Suprapubic skin (tissue), 4 donors: ENCODE measurements around the gene HSPA12B. TPM values are rescaled to one million over a fixed set of nuclear protein-coding genes. Genes with fewer than 3 reads are reported as not detected.

Experiments
- DNase-seq, 2 donors: peaks; one replicate each; pipeline ENCODE4 v3.0.0-alpha.2; 2019; ENCODE audit warnings: low spot score in 2 of 2
- H3K27ac ChIP-seq: fragments of 200-600 bp; sonication (generic); one replicate; pipeline ENCODE4 v1.5.1; 2019
- H3K27me3 ChIP-seq: fragments of 200-600 bp; sonication (generic); one replicate; pipeline ENCODE4 v1.5.1; 2019
- H3K36me3 ChIP-seq: fragments of 200-600 bp; sonication (generic); one replicate; pipeline ENCODE4 v1.5.1; 2019
- H3K4me1 ChIP-seq: fragments of 200-600 bp; sonication (generic); one replicate; pipeline ENCODE4 v1.5.1; 2019
- H3K4me3 ChIP-seq: fragments of 200-600 bp; sonication (generic); one replicate; pipeline ENCODE4 v1.5.1; 2019; ENCODE audit warnings: mild to moderate bottlenecking
- H3K9me3 ChIP-seq: fragments of 200-600 bp; sonication (generic); one replicate; pipeline ENCODE4 v1.5.1; 2019
- CTCF ChIP-seq, 2 donors: fragments of 200-600 bp in 1 of 2; fragments of 450-650 bp in 1 of 2; sonication (generic) in 1 of 2; IDR thresholded peaks; one replicate each; pipeline ENCODE4 v1.5.1; 2016 to 2019; ENCODE audit warnings: antibody characterized with exemption in 2 of 2, mild to moderate bottlenecking in 1 of 2, moderate library complexity in 1 of 2
- EP300 ChIP-seq: sonication (generic); formaldehyde crosslinking; IDR thresholded peaks from one replicate; pipeline ENCODE4 v1.6.1; 2017; ENCODE audit warnings: antibody characterized with exemption
- POLR2A ChIP-seq, 2 donors: fragments of 450-650 bp; IDR thresholded peaks; one replicate each; pipeline ENCODE4 v1.6.1; 2017; ENCODE audit warnings: antibody characterized with exemption in 2 of 2, mild to moderate bottlenecking in 2 of 2, moderate library complexity in 2 of 2
- POLR2AphosphoS5 ChIP-seq, 3 donors: sonication (generic); formaldehyde crosslinking; IDR thresholded peaks; one replicate each; pipeline ENCODE4 v1.6.1; 2017; ENCODE audit warnings: antibody characterized with exemption in 3 of 3
- WGBS: methylation state at CpG from one replicate; pipeline ENCODE4 v1.1.5; 2018; 5-methylcytosine and 5-hydroxymethylcytosine counted together
- total RNA-seq, 4 donors: library from RNA; depleted of rRNA; stranded (reverse); fragments of >200 nt; gene quantifications; one replicate each; pipeline ENCODE4 v1.1.0, GENCODE V29; 2016

Gene HSPA12B
- total RNA-seq, 4 donors from 2014 or later: 1.9 to 8.7 (median 4.4) TPM

- H3K27ac ChIP-seq: no peak overlapping the region
- no peak overlapping the region for H3K4me3 ChIP-seq
- TF ChIP-seq EP300 (no peak), POLR2AphosphoS5 (IDR thresholded peaks at IDR 0.05) (no peak), CTCF (IDR thresholded peaks at IDR 0.05) (no peak), POLR2A (IDR thresholded peaks at IDR 0.05) (no peak)
- H3K27me3 ChIP-seq: no peaks in the 10 kb centered on the region
- 95% methylated on average over 8 of the region's 8 CpGs for whole genome bisulfite sequencing
- no peaks in the 10 kb centered on the region for H3K9me3 ChIP-seq
- H3K36me3 ChIP-seq: no peaks in the 10 kb centered on the region
- no peak for DNase-seq
- H3K4me1 ChIP-seq: peaks cover 12% of the 10 kb centered on the region
Observed at GRCh38 chr20:3723284-3723683, 9.2 kb upstream of the HSPA12B start.

DNA sequence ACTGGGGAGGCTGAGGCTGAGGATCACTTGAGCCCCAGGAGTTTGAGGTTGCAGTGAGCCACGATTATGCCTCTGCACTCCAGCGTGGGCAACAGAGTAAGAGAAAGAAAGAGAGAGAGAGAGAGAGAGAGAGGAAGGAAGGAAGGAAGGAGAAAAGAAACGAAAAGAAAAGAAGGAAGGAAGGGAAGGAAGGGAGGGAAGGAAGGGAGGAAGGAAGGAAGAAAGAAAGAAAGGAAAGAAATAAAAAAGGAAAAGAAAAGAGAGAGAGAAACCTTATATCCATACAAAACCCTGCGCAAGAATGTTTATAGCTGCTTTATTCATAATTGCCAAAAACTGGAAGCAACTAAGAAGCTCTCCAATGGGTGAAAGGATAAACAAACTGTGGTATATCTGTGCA lies 8.1 kb upstream of the HSPA12B start:
- no peak overlapping the region for H3K27ac ChIP-seq
- H3K27me3 ChIP-seq: no peaks in the 10 kb centered on the region
- H3K4me1 ChIP-seq: peaks cover 12% of the 10 kb centered on the region
- H3K4me3 ChIP-seq: no peak overlapping the region
- TF ChIP-seq CTCF (IDR thresholded peaks at IDR 0.05) (no peak), POLR2A (IDR thresholded peaks at IDR 0.05) (no peak), EP300 (no peak), POLR2AphosphoS5 (IDR thresholded peaks at IDR 0.05) (no peak)
- WGBS: 80% methylated on average over 4 of the region's 4 CpGs
- no peak for DNase-seq
- no peaks in the 10 kb centered on the region for H3K36me3 ChIP-seq
- H3K9me3 ChIP-seq: no peaks in the 10 kb centered on the region

GRCh38 chr20:3727401-3728021 lies 5.0 kb upstream of the HSPA12B start:
- no peaks in the 10 kb centered on the region for H3K27me3 ChIP-seq
- WGBS: 17% methylated on average over 11 of the region's 11 CpGs
- peak overlapping the region; percentile 51 for H3K27ac ChIP-seq
- no peak overlapping the region for H3K4me3 ChIP-seq
- H3K36me3 ChIP-seq: no peaks in the 10 kb centered on the region
- peaks cover 15% of the 10 kb centered on the region for H3K4me1 ChIP-seq
- H3K9me3 ChIP-seq: no peaks in the 10 kb centered on the region
- TF ChIP-seq POLR2AphosphoS5 (IDR thresholded peaks at IDR 0.05): no peak
- no peak for DNase-seq

DNA sequence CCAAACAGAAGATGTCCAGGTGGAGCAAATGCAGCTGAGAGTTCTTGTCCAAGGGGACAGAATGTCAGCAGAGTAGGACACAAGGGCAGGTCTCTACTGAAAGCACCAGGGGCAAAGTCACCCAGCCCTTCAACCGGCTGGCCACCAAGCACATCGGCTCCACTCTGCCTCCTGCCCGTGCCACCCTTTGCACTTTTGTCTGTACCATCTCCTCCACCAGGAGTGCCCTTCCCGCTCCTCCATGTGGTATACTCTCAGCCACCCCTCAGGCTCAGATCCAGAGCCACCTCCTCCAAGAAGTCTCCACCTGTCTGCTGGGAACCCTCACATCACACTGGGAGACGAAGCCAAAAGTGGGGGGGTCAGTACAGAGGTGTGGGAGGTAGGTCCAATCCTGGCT lies 4.1 kb upstream of the HSPA12B start:
- Histone ChIP-seq H3K27ac (no peak overlapping the region), H3K36me3 (no peaks in the 10 kb centered on the region), H3K4me1 (peaks cover 15% of the 10 kb centered on the region), H3K9me3 (no peaks in the 10 kb centered on the region), H3K27me3 (no peaks in the 10 kb centered on the region), H3K4me3 (no peak overlapping the region)
- TF ChIP-seq POLR2A (IDR thresholded peaks at IDR 0.05): no peak
- TF ChIP-seq EP300: no peak
- no peak for DNase-seq
- 96% methylated on average over 5 of the region's 5 CpGs for WGBS

DNA sequence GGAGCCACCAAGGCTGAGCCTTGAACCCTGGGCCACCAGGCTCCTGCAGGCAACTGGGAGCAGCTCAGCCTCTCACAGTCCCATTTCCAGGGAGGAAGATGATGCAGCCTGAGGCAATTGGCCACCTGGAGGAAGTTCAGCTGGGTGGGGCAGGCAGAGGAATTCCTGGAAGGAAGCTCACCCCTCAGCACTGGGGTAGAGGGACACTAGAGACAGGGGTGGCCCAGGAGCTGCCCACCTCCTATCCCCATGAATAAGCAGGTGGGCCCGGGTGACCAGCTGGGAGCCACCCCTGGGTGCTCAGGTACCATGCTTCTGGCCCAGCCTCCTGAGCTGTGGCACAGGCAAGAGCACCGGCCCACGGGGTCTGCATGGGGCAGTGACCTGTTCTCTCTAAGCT lies 3.6 kb upstream of the HSPA12B start:
- H3K36me3 ChIP-seq: no peaks in the 10 kb centered on the region
- 92% methylated on average over 3 of the region's 3 CpGs for WGBS
- H3K4me3 ChIP-seq: no peak overlapping the region
- no peak for DNase-seq
- H3K27ac ChIP-seq: no peak overlapping the region
- peaks cover 18% of the 10 kb centered on the region for H3K4me1 ChIP-seq
- TF ChIP-seq POLR2A (IDR thresholded peaks at IDR 0.05) (no peak), EP300 (no peak), CTCF (IDR thresholded peaks at IDR 0.05) (no peak)
- H3K9me3 ChIP-seq: no peaks in the 10 kb centered on the region
- H3K27me3 ChIP-seq: no peaks in the 10 kb centered on the region

GRCh38 chr20:3729378-3729777 lies 3.1 kb upstream of the HSPA12B start:
- Histone ChIP-seq H3K27me3 (no peaks in the 10 kb centered on the region), H3K27ac (no peak overlapping the region), H3K4me1 (peaks cover 23% of the 10 kb centered on the region), H3K9me3 (no peaks in the 10 kb centered on the region), H3K36me3 (no peaks in the 10 kb centered on the region), H3K4me3 (no peak overlapping the region)
- TF ChIP-seq EP300: no peak
- TF ChIP-seq CTCF (IDR thresholded peaks at IDR 0.05): no peak
- no peak for TF ChIP-seq POLR2AphosphoS5 (IDR thresholded peaks at IDR 0.05)
- TF ChIP-seq POLR2A (IDR thresholded peaks at IDR 0.05): no peak
- DNase-seq: no peak
- 87% methylated on average over 5 of the region's 6 CpGs for WGBS
